ENCODE results near the gene PCDHA1. TPM values are rescaled to one million over a fixed set of nuclear protein-coding genes. Genes with fewer than 3 reads are reported as not detected.
"Not testable (repeated sequence)": the region's sequence is repeated elsewhere in the genome, so short reads cannot be mapped to it uniquely, and the experiment has no call there.

PCDHA1 gene
- total and polyA plus RNA-seq, 2 donors (not counting 3 experiments of a cell fraction or from before 2014, with no cell fraction given), result 0.04 TPM; not detected in 1

DNA sequence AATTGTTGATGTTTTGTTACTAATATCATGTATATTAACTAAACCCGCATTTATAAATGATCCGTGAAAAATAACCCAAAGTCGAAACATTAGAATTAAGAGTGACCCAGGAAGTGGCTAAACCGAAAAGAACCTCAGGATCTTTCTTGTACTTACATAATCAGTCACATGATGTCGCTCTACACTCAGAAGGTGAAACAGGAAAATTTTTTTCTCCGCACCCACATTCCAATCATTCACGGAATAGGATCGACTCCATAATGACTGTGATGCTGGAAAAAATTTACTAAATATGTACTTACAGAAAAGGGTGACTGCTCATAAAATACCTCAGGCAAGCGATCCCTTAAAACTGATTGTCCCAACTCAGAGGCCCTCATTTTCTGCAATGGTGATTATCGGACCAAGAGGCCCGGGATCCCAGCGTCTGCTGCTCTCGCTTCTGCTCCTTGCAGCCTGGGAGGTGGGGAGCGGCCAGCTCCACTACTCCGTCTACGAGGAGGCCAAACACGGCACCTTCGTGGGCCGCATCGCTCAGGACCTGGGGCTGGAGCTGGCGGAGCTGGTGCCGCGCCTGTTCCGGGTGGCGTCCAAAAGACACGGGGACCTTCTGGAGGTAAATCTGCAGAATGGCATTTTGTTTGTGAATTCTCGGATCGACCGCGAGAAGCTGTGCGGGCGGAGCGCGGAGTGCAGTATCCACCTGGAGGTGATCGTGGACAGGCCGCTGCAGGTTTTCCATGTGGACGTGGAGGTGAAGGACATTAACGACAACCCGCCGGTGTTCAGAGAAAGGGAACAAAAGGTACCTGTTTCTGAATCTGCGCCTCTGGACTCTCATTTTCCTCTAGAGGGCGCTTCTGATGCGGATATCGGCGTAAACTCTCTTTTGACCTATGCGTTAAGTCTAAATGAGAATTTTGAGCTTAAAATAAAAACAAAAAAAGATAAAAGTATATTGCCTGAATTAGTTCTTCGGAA lies 89.4 kb downstream of the PCDHA1 start, which contains the start of gene PCDHA12:
PCDHA12 (plus strand) TSS at position 224 of the 981 bp plus-strand sequence; CDS start at position 389, 165 bp downstream.
- Histone ChIP-seq H3K9me1 (replicated peaks; ENCODE audit: control insufficient read depth, extremely low read depth, insufficient read depth, low read length) (no peaks in the 10 kb centered on the region), H2AFZ (ENCODE audit: low read depth, low read length) (no peak within 1 kb of the TSS), H3K9me3 (replicated peaks; ENCODE audit: control insufficient read depth, insufficient read depth, low read length) (no peaks in the 10 kb centered on the region), H3K4me2 (ENCODE audit: insufficient read depth, low read length) (no peak within 1 kb of the TSS), H3K27me3 (ENCODE audit: control insufficient read depth in 2 of 2, insufficient read depth in 2 of 2, low read length in 2 of 2) (peaks cover 0 to 7% of the 10 kb centered on the region in 2 experiments), H3K4me1 (ENCODE audit: control insufficient read depth, extremely low read depth, insufficient read depth, low read length) (no peaks in the 10 kb centered on the region), H3K27ac (ENCODE audit: insufficient read depth, low read depth, low read length) (no peak within 1 kb of the TSS), H4K20me1 (replicated peaks; ENCODE audit: control insufficient read depth, extremely low read depth, insufficient read depth, low read length) (no peaks in the 10 kb centered on the region), H3K4me3 (replicated peaks in 1 of 3; ENCODE audit: insufficient read depth in 1 of 3, low read depth in 1 of 3, low read length in 3 of 3) (no peak within 1 kb of the TSS), H3K79me2 (ENCODE audit: control insufficient read depth, insufficient read depth, low read length) (no peaks in the 10 kb centered on the region), H3K9ac (replicated peaks; ENCODE audit: extremely low read depth, insufficient read depth, low read length) (no peak within 1 kb of the TSS), H3K36me3 (ENCODE audit: control insufficient read depth in 2 of 2, extremely low read depth in 1 of 2, insufficient read depth in 2 of 2, low read length in 2 of 2) (no peaks in the 10 kb centered on the region)
- no TSS peak for BruUV-seq (replicated peaks)
- no peak for DNase-seq (ENCODE audit: low read depth, low spot score)
- dilution Hi-C loops (cut with MboI; ENCODE audit: extremely low pct_ligation_motif_present, low sequenced_read_pairs) (no loop called here), intact Hi-C loops (cut with micrococcal nuclease) (no loop called here)
- ChIA-PET CTCF (interaction anchor here (1.6 kb wide), 1 partner anchor 166 kb away, joined by 3 read pairs; no protein-coding TSS in a partner anchor), POLR2A (no interaction called here)
- TF ChIP-seq CTCF (IDR thresholded peaks at IDR 0.05; ENCODE audit: extremely low read depth in 1 of 2, insufficient read depth in 1 of 2, low read depth in 1 of 2, low read length in 2 of 2), result no peak
- FAIRE-seq, result no peak

- DNase-seq (ENCODE audit: low read depth, low spot score); FAIRE-seq; H3K27ac ChIP-seq (ENCODE audit: insufficient read depth, low read depth, low read length); H3K9ac ChIP-seq (replicated peaks; ENCODE audit: extremely low read depth, insufficient read depth, low read length); H3K4me2 ChIP-seq (ENCODE audit: insufficient read depth, low read length); H3K36me3 ChIP-seq (ENCODE audit: control insufficient read depth in 2 of 2, extremely low read depth in 1 of 2, insufficient read depth in 2 of 2, low read length in 2 of 2); H3K4me3 ChIP-seq (replicated peaks in 1 of 3; ENCODE audit: insufficient read depth in 1 of 3, low read depth in 1 of 3, low read length in 3 of 3); H4K20me1 ChIP-seq (replicated peaks; ENCODE audit: control insufficient read depth, extremely low read depth, insufficient read depth, low read length); BruUV-seq (replicated peaks); dilution Hi-C loops (cut with MboI; ENCODE audit: extremely low pct_ligation_motif_present, low sequenced_read_pairs); intact Hi-C loops (cut with micrococcal nuclease); H2AFZ ChIP-seq (ENCODE audit: low read depth, low read length); H3K4me1 ChIP-seq (ENCODE audit: control insufficient read depth, extremely low read depth, insufficient read depth, low read length); H3K27me3 ChIP-seq (ENCODE audit: control insufficient read depth in 2 of 2, insufficient read depth in 2 of 2, low read length in 2 of 2); H3K9me1 ChIP-seq (replicated peaks; ENCODE audit: control insufficient read depth, extremely low read depth, insufficient read depth, low read length); H3K79me2 ChIP-seq (ENCODE audit: control insufficient read depth, insufficient read depth, low read length); H3K9me3 ChIP-seq (replicated peaks; ENCODE audit: control insufficient read depth, insufficient read depth, low read length); POLR2A ChIA-PET: not testable (repeated sequence)
- CTCF ChIA-PET, result interaction anchor here (1.6 kb wide), 1 partner anchor 164 kb away, joined by 3 read pairs; no protein-coding TSS in a partner anchor
These were observed 90.8 kb downstream of the PCDHA1 start for GRCh38 chr5:140876541-140877261.
